GM19240 (cell line): Measurements from ENCODE around the gene SUSD2.
"Not testable (repeated sequence)": the region's sequence is repeated elsewhere in the genome, so short reads cannot be mapped to it uniquely, and the experiment has no call there.

ENCODE experiments used
- DNase-seq: peaks from one replicate; pipeline ENCODE4 v3.0.0; 2011; ENCODE audit warnings: low spot score; ENCODE audit not compliant: insufficient read length

Gene SUSD2

GRCh38 chr22:24181088-24181995, at the start of gene SUSD2:
Gene SUSD2, plus strand, starts transcription at chr22:24181487. Its CDS starts 33 bp downstream, at chr22:24181520.
- DNase-seq: no peak

GRCh38 chr22:24133187-24133965, 47.9 kb upstream of the SUSD2 start:
- DNase-seq: no peak

DNA sequence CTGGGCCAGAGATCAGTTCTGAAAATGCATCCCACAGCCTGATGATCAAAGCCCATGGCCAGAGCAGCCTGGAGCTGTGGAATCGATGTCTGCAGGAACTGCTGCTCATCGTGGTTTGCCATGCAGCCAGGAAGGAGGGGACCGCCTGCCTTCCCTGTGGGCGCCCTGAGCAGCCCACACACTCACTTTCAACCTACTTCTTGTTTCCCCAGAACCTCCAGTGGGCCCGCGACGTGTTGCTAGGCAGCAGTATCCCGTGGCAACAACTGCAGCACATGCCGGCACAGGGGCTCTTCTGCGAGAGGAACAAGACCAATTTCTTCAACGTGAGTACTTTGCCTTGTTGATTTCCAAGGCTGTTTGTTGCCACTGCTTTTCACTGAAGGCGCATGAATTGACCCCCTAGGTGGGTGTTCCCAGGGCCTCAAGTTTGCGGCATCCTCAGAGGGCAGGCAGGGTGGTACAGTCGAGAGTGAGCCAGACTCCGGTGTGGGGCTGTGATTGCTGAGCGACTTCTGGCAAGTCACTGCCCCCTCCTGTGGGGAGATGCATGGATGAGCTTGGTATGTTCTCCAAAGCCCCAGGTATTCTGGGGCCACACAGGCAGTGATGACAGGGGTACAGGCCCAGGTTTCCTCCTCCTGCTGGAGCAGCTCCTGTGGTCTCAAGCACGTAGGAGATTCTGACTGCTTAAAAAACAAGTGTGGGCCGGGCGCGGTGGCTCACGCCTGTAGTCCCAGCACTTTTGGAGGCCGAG, 47.0 kb upstream of the SUSD2 start:
- DNase-seq: no peak

- DNase-seq: not testable (repeated sequence)
These were observed 44.8 kb upstream of the SUSD2 start for GRCh38 chr22:24136533-24136932.

DNA sequence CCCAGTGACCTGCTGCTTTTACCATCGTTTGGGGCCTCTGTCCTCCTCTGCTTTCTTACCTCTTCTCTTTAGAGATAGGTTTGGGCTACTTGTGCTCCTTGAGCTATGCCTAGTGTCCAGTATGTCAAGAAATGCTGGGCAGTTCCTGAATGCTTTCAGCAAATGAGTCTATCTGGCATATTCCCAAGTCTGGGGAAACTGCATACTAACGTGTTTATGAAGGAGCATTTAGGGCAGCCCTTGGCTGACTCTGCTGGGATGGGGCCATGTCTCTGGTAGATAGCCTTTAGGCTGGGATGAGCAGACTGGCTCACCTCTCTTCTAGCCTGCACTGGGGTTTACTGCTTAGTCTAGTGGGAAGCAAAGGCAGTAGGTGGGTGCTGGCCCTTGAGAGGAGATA, 43.7 kb upstream of the SUSD2 start:
- no peak for DNase-seq

DNA sequence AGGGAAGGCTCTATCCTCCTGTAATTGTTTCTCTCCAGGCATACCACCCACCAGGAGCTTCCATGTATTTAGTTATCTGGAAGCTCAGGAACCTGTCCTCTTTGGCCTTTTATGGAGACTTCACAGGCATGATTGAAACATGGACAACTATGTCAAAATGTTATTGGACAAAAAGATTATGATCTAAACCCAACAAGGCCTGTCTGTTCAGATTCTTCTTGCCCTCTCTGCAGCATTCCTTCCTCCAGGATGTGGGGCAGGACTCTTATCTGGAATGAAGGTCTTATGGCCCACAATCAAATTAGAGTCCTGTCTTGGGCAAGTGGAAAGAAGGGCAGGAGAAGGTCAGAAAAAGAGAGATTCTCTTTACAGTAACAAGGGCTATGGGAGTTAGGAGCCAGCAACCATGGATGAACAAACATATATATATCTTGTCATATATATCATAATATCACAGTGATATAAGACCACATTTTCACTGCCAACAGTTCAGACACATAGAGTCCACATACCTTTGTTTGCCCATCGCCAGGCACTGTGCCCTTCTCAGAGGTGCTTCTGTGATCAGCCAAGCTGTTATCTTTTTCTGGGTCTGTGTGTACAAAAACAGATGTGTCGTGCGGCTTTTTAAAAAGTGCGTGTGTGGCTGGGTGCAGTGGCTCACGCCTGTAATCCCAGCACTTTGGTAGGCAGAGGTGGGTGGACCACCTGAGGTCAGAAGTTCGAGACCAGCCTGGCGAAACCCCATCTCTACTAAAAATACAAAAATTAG, 42.5 kb upstream of the SUSD2 start:
- DNase-seq: no peak

- DNase-seq: no peak
These were observed 40.9 kb upstream of the SUSD2 start for GRCh38 chr22:24140357-24140756.

DNA sequence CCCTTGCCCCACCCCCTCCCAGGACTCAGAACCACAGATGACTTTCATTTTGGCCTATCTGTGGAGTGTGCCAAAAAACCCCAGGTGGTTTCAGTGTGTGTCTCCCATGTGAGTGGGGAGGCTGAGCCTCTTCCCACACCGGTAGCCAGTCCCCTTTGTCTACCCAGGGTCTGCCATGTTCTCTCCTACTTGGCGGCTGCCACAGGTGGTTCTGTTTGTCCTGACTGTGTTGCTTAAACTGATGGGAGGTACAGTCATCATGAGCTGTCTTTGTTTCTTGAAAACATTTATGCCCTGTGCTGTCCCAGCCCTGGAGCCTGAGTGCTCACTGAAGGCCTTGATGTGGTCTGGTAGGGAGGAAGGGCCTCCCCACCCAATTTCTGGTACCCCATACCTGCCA, 39.7 kb upstream of the SUSD2 start:
- DNase-seq: peak; percentile 55

DNA sequence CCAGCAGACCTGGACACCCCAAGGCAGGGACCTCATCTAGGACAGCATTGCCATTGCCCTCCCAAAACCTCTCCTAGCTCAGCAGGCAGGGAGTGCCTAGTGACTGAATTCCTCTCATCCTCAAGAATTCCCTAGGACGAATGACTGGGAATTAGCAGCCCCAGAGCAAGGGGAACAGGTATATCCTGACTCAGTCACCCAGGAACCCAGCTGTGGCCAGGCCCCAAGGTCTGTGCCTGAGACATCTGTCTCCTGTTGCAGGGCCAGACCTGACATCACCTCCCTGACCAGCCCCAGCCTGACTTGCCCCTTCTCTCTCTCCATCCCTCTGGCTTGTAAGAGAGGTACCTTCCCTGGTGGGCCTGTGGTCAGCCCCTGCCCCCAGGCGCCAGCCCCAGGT, 39.0 kb upstream of the SUSD2 start:
- no peak for DNase-seq

DNA sequence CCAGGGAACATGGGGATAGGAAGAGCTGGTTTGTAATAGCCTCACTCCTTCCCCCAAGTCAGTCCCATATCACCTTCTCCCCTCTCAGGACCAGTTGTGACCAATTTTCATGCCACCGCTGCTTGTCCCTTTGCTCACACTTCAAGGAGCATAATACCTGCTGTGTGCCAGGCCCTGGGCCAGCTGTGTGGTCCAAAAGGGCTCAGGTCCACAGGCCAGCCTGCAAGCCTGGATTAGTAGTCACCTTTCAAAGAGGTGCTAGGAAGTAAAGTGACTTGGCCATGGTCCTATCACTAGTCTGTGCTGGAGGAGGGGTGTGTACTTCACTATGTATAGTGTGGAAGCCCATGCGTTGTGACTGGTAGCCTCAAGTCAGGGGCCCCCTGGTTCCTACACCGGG, 38.5 kb upstream of the SUSD2 start:
- DNase-seq: no peak

GRCh38 chr22:24144056-24144777, 37.1 kb upstream of the SUSD2 start:
- DNase-seq: no peak

DNA sequence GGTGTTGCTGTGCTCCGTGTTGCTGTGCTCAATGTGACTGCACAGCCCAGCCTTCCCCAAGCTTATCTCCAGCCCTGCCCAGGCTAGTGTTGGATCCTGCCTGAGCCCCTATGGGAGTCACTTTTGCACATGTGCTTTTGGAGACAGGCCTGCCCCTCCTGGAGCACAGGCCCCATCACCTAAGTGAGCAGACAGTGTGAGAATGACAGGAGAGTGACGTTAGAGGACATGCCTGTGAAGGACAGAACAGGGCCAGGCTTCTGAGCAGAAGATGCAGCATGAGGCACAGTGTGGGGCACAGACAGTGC, 36.6 kb upstream of the SUSD2 start:
- DNase-seq: no peak

DNA sequence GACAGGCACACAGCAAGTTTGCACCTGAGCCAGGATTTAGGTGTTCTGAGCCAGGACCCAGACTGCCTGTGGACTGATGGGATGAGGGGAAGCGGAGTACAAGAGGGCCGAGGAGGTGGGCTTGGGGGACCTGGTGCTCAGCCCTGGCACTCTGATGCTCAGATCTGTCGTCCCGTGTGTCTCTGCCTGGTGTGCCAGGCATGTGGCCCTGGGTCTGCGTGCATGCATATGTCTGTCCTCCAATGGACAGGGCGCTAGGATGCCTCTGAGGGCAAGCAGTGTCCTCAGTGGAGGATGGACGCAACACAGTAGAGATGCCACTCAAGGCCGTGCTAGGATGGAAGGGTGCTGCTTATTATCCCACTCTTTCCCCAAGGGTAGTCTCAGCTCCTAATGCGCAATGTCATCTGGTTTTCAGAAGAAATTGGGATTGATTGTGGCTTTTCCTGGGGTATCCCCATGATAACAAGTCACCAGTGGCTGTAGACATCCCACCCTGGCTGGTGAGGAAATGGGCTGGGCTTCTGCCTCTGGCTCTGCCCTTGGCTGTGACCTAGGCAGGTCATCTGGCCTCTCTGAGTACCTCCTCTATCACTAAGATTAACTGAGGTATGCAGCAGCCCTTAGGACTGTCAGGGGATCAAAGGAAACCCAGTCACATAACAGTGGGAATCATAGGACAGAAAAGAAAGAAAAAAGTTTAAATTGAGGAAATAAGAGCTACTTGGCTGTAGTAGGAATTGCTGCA, 35.7 kb upstream of the SUSD2 start:
- no peak for DNase-seq

DNA sequence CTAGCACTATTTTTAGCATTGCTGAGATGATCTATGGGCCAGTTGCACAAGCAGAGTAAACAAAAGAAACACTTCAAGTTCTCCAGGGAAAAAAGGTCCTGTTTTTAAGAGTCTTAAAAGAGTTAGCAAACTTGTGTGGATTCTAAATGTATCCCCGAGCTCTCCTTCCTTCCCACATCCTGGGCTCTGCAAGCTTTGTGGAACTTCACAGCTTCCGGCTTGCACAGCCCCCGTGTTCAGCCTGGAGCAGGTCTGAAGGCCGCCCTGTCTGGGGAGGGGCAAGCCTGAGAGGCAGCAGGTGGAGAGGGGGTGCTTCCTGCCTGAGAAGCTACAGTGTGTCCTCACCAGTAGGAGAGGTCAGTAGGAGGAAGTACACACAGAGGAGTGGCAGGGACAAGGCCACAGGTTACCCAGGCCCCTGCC, 35.1 kb upstream of the SUSD2 start:
- peak; percentile 48 for DNase-seq

DNA sequence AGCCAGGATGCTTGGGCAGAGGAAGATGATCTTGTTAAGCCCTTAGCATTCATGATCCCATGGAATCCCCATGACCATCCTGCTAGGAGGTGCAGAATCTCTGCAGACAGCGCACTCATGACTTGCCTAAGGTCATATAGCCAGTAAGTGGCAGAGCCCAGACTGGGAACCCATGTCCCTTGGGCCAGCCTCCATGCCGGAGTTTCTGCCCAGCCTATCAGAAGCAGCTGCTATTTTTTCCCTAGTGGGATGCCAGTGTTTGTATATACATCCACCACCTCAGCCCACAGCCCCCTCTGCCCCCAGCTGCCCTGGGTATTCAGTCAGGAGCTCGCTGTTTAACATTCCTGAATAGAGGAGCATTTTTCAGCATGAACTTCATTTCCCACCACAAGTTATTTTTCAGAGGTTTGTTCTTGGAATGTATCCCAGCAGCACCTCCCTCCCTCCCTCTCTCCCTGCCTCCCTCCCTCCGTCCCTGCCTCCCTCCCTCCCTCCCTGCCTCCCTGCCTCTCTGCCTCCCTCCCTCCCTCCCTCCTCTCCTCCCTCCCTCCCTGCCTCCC, 34.4 kb upstream of the SUSD2 start:
- DNase-seq: no peak

GRCh38 chr22:24147666-24148065, 33.6 kb upstream of the SUSD2 start:
- DNase-seq: no peak

GRCh38 chr22:24148266-24149197, 32.8 kb upstream of the SUSD2 start:
- no peak for DNase-seq

GRCh38 chr22:24149198-24149590, 32.1 kb upstream of the SUSD2 start:
- DNase-seq: no peak
